Measurements from ENCODE around the gene GNB2.
"Not testable (repeated sequence)": the region's sequence is repeated elsewhere in the genome, so short reads cannot be mapped to it uniquely, and the experiment has no call there.

Gene GNB2

GRCh38 chr7:100710452-100710851 lies 36.9 kb downstream of the GNB2 start:
- H2AFZ ChIP-seq (ENCODE audit: low read depth, low read length): no peak overlapping the region
- no peak overlapping the region for H3K4me3 ChIP-seq (ENCODE audit: low read length)
- peaks cover 9% of the 10 kb centered on the region for H3K4me1 ChIP-seq (ENCODE audit: low read length)
- no peaks in the 10 kb centered on the region for H4K20me1 ChIP-seq (ENCODE audit: insufficient read depth, low read length)
- TF ChIP-seq EZH2phosphoT487 (IDR thresholded peaks at IDR 0.05; ENCODE audit: low read depth): no peak
- TF ChIP-seq CTCF (IDR thresholded peaks at IDR 0.05; ENCODE audit: low read depth, low read length): no peak
- no peaks in the 10 kb centered on the region for H3K9me3 ChIP-seq (ENCODE audit: insufficient read depth, low read length)
- peaks cover 27% of the 10 kb centered on the region for H3K79me2 ChIP-seq (ENCODE audit: low read length)
- H3K36me3 ChIP-seq (replicated peaks; ENCODE audit: low read depth, low read length): peaks cover 8% of the 10 kb centered on the region
- no peak overlapping the region for H3K27ac ChIP-seq (ENCODE audit: low read length)
- no peak overlapping the region for H3K4me2 ChIP-seq (ENCODE audit: low read length)
- H3K27me3 ChIP-seq (ENCODE audit: low read depth, low read length): no peaks in the 10 kb centered on the region
- no peak overlapping the region for H3K9ac ChIP-seq (ENCODE audit: low read length)

- Histone ChIP-seq H3K4me2 (ENCODE audit: low read length) (no peak overlapping the region), H3K27me3 (ENCODE audit: low read depth, low read length) (no peaks in the 10 kb centered on the region), H2AFZ (ENCODE audit: low read depth, low read length) (no peak overlapping the region), H3K79me2 (ENCODE audit: low read length) (peaks cover 21% of the 10 kb centered on the region), H3K4me3 (ENCODE audit: low read length) (no peak overlapping the region), H4K20me1 (ENCODE audit: insufficient read depth, low read length) (no peaks in the 10 kb centered on the region), H3K4me1 (ENCODE audit: low read length) (peaks cover 9% of the 10 kb centered on the region), H3K9me3 (ENCODE audit: insufficient read depth, low read length) (no peaks in the 10 kb centered on the region), H3K36me3 (replicated peaks; ENCODE audit: low read depth, low read length) (peaks cover 8% of the 10 kb centered on the region), H3K9ac (ENCODE audit: low read length) (no peak overlapping the region), H3K27ac (ENCODE audit: low read length) (no peak overlapping the region)
- TF ChIP-seq CTCF (IDR thresholded peaks at IDR 0.05; ENCODE audit: low read depth, low read length) (no peak), EZH2phosphoT487 (IDR thresholded peaks at IDR 0.05; ENCODE audit: low read depth) (no peak)
Measured at GRCh38 chr7:100711369-100711768, 37.8 kb downstream of the GNB2 start.

- no peaks in the 10 kb centered on the region for H3K27me3 ChIP-seq (ENCODE audit: low read depth, low read length)
- no peaks in the 10 kb centered on the region for H3K79me2 ChIP-seq (ENCODE audit: low read length)
- no peak overlapping the region for H2AFZ ChIP-seq (ENCODE audit: low read depth, low read length)
- H3K4me3 ChIP-seq (ENCODE audit: low read length): no peak overlapping the region
- no peak overlapping the region for H3K9ac ChIP-seq (ENCODE audit: low read length)
- H3K4me1 ChIP-seq (ENCODE audit: low read length): no peaks in the 10 kb centered on the region
- H3K9me3 ChIP-seq (ENCODE audit: insufficient read depth, low read length): no peaks in the 10 kb centered on the region
- H3K27ac ChIP-seq (ENCODE audit: low read length): no peak overlapping the region
- H3K36me3 ChIP-seq (replicated peaks; ENCODE audit: low read depth, low read length): no peaks in the 10 kb centered on the region
- H3K4me2 ChIP-seq (ENCODE audit: low read length): no peak overlapping the region
- no peaks in the 10 kb centered on the region for H4K20me1 ChIP-seq (ENCODE audit: insufficient read depth, low read length)
- TF ChIP-seq CTCF (IDR thresholded peaks at IDR 0.05; ENCODE audit: low read depth, low read length) (no peak), EZH2phosphoT487 (IDR thresholded peaks at IDR 0.05; ENCODE audit: low read depth) (no peak)
Measured at GRCh38 chr7:100714725-100715124, 41.2 kb downstream of the GNB2 start.

GRCh38 chr7:100717073-100717472 lies 43.5 kb downstream of the GNB2 start:
- H3K27ac ChIP-seq (ENCODE audit: low read length); H3K4me3 ChIP-seq (ENCODE audit: low read length); H3K36me3 ChIP-seq (replicated peaks; ENCODE audit: low read depth, low read length); H3K9me3 ChIP-seq (ENCODE audit: insufficient read depth, low read length); H3K4me2 ChIP-seq (ENCODE audit: low read length); H3K9ac ChIP-seq (ENCODE audit: low read length); H3K27me3 ChIP-seq (ENCODE audit: low read depth, low read length); H3K4me1 ChIP-seq (ENCODE audit: low read length); H4K20me1 ChIP-seq (ENCODE audit: insufficient read depth, low read length); H2AFZ ChIP-seq (ENCODE audit: low read depth, low read length); H3K79me2 ChIP-seq (ENCODE audit: low read length): not testable (repeated sequence)

Measured in OCI-LY3 (cell line).